HepG2 (cell line): Measurements from ENCODE around the gene VAV2.
"Not testable (repeated sequence)": the region's sequence is repeated elsewhere in the genome, so short reads cannot be mapped to it uniquely, and the experiment has no call there.

Experiments
- EHMT2 ChIP-seq: fragments of 200-600 bp; sonication (generic); IDR thresholded peaks from 2 replicates; pipeline ENCODE4 v1.7.0; 2017; ENCODE audit warnings: antibody characterized with exemption, low read depth, low read length, borderline replicate concordance
- GTF2F1 ChIP-seq: fragments of 150-350 bp; IDR thresholded peaks from 2 replicates; pipeline ENCODE4 v1.6.1; 2014; ENCODE audit warnings: low read length
- HOXA9 ChIP-seq: sonication (generic); formaldehyde crosslinking; IDR thresholded peaks from 2 replicates; pipeline ENCODE4 v1.8.1; 2022; ENCODE audit warnings: missing genetic modification reagents, mild to moderate bottlenecking, moderate library complexity, borderline replicate concordance
- KLF16 ChIP-seq, 2 experiments: sonication (generic) in 1 of 2; formaldehyde crosslinking in 1 of 2; IDR thresholded peaks; 2 replicates each; pipeline versions ENCODE4 v1.6.1 to v1.8.0; 2016 to 2023; ENCODE audit warnings: missing genetic modification reagents in 2 of 2, missing compliant biosample characterization in 1 of 2
- SIN3A ChIP-seq: IDR thresholded peaks from 2 replicates; pipeline ENCODE4 v1.6.1; 2011; ENCODE audit warnings: low read depth, mild to moderate bottlenecking, control low read depth, low read length, borderline replicate concordance
- ZNF274 ChIP-seq: sonication (generic); formaldehyde crosslinking; IDR thresholded peaks from 2 replicates; pipeline ENCODE4 v1.5.1; 2020; ENCODE audit warnings: mild to moderate bottlenecking, missing genetic modification reagents
- TF ChIP-seq, protein P1 (sequence below): sonication (generic); formaldehyde crosslinking; IDR thresholded peaks from 2 replicates; pipeline ENCODE4 v1.5.0; 2020; ENCODE audit warnings: mild to moderate bottlenecking, missing genetic modification reagents, moderate library complexity
- TF ChIP-seq, protein P2 (sequence below): IDR thresholded peaks from 2 replicates; pipeline ENCODE4 v1.6.1; 2016; ENCODE audit warnings: control low read depth

DNA sequence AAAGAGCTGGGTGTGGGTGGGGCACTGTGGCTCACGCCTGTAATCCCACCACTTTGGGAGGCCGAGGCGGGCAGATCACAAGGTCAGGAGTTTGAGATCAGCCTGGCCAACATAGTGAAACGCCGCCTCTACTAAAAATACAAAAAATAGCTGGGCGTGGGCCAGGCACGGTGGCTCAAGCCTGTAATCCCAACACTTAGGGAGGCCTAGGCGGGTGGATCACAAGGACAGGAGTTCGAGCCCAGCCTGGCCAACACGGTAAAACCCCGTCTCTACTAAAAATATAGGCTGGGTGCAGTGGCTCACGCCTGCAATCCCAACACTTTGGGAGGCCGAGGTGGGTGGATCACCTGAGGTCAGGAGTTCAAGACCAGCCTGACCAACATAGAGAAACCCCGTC lies 3.4 kb downstream of the VAV2 start:
- not testable (repeated sequence) for TF ChIP-seq GTF2F1; HOXA9 (CRISPR knock-in tag); ZNF274; EHMT2; KLF16 (CRISPR knock-in tag; IDR thresholded peaks at IDR 0.05); SIN3A
- TF ChIP-seq, protein P1, sequence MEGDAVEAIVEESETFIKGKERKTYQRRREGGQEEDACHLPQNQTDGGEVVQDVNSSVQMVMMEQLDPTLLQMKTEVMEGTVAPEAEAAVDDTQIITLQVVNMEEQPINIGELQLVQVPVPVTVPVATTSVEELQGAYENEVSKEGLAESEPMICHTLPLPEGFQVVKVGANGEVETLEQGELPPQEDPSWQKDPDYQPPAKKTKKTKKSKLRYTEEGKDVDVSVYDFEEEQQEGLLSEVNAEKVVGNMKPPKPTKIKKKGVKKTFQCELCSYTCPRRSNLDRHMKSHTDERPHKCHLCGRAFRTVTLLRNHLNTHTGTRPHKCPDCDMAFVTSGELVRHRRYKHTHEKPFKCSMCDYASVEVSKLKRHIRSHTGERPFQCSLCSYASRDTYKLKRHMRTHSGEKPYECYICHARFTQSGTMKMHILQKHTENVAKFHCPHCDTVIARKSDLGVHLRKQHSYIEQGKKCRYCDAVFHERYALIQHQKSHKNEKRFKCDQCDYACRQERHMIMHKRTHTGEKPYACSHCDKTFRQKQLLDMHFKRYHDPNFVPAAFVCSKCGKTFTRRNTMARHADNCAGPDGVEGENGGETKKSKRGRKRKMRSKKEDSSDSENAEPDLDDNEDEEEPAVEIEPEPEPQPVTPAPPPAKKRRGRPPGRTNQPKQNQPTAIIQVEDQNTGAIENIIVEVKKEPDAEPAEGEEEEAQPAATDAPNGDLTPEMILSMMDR (CRISPR knock-in tag) = not testable (repeated sequence)
- TF ChIP-seq, protein P2, sequence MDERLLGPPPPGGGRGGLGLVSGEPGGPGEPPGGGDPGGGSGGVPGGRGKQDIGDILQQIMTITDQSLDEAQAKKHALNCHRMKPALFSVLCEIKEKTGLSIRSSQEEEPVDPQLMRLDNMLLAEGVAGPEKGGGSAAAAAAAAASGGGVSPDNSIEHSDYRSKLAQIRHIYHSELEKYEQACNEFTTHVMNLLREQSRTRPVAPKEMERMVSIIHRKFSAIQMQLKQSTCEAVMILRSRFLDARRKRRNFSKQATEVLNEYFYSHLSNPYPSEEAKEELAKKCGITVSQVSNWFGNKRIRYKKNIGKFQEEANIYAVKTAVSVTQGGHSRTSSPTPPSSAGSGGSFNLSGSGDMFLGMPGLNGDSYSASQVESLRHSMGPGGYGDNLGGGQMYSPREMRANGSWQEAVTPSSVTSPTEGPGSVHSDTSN (CRISPR knock-in tag) = not testable (repeated sequence)
